Activated CD8-positive, alpha-beta memory T cell treated with anti-CD3 and anti-CD28 coated beads for 36 hours (primary cell): ENCODE results near the gene ARHGAP26. TPM values are rescaled to one million over a fixed set of nuclear protein-coding genes. Genes with fewer than 3 reads are reported as not detected.

ENCODE experiments used
- total RNA-seq, 2 experiments: library from RNA; stranded (reverse); gene quantifications; one replicate each; pipeline ENCODE4 v1.2.3, GENCODE V29; 2021

Gene ARHGAP26
- total RNA-seq, 2 experiments from 2014 or later = 15.6 to 15.7 TPM

Other genes with a start within 250 kb of the ARHGAP26 start
- not detected for gene FGF1, start 84.3 kb upstream of the ARHGAP26 start, total RNA-seq